LNCAP (cell line): ENCODE measurements around the gene MYF5.

Source experiments
- TF ChIP-seq, protein P1 (sequence below): fragments of 450-650 bp; IDR thresholded peaks from 2 replicates; pipeline ENCODE4 v1.5.1; 2017; ENCODE audit warnings: mild to moderate bottlenecking

The MYF5 gene

DNA sequence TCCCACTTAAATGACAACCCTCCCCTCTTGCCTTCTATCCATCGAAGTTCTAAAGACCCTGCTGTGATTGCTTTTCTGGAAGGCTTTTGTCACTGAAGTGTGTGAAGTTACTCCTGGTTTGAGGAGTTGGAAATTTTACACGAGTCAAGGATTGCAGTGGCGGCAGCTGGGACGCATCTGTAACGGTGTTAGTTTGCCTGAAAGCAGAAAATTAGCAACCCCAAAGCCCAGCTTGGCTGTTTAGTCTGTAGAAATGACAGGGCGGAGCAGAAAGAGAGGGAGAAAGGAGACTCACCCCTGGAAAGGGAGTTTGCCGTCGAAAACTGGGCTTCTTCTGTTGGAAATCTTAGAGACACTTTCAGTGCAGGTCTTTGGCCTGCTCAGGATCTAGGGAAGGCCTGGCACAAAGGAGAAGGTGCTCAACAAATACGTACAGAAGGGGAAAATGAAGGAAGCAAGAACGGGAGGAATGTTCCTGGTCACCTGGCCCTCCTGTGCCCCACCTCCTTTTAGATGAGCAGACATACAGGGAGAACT lies 931 bp upstream of the MYF5 start:
- TF ChIP-seq, protein P1, sequence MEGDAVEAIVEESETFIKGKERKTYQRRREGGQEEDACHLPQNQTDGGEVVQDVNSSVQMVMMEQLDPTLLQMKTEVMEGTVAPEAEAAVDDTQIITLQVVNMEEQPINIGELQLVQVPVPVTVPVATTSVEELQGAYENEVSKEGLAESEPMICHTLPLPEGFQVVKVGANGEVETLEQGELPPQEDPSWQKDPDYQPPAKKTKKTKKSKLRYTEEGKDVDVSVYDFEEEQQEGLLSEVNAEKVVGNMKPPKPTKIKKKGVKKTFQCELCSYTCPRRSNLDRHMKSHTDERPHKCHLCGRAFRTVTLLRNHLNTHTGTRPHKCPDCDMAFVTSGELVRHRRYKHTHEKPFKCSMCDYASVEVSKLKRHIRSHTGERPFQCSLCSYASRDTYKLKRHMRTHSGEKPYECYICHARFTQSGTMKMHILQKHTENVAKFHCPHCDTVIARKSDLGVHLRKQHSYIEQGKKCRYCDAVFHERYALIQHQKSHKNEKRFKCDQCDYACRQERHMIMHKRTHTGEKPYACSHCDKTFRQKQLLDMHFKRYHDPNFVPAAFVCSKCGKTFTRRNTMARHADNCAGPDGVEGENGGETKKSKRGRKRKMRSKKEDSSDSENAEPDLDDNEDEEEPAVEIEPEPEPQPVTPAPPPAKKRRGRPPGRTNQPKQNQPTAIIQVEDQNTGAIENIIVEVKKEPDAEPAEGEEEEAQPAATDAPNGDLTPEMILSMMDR, result no peak

DNA sequence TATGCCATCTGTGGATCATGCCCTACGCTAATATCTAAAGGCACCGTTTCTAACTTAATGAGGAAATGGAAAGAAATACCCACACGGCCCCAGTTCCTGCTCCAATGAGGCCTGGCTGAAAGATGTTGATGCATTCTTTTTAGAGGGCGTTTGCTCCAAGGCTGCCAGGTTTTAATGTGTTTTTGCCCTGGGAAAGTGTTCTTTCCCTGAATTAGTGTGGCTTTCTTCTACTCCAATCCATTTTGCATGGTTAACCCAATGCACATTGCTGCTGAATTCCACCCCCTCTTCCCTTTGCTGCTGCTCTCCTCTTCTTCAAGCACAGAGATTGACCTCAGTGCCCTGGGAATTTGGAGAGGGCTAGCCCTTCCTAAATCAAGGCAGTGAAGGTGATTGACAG lies 1.1 kb downstream of the MYF5 start:
- TF ChIP-seq, protein P1, result no peak

DNA sequence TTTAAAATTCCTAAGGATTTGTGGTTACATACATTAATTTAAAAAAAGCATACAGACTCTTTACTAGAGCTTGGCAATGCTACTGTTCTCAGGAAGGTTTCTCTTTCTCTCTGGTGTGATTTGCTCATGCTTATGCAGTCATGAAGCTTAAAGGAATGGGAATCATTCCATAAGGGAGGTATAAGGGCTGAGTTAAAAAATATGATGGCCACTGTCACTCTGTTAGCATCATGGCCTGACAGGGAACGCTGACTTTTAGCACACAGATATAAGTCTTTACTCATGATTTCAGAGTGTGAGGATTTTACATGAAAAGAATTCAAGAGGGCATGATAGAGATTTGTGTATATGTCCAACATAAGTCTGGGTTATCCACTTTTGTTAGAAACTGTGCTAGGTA lies 3.8 kb downstream of the MYF5 start:
- TF ChIP-seq, protein P1, result no peak

DNA sequence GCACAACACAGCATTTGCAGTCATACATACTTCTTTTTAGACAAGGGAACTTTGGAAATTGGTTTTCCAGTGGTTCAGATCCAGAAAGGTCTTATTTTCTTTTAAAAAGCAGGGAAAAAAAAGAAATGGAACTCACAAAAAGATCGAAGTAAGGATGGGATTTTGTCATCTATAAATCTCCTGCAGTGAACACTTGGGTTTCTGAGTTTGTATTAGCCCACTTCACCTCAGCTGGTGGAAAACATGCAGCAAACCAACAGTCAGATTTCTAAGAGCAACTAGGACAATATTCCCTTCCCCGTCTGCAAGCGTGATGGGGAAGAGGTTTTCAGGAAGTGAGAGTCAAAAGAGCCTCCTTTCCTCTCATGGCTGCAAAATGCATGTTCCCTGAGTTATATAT lies 4.6 kb downstream of the MYF5 start:
- TF ChIP-seq, protein P1, result no peak

DNA sequence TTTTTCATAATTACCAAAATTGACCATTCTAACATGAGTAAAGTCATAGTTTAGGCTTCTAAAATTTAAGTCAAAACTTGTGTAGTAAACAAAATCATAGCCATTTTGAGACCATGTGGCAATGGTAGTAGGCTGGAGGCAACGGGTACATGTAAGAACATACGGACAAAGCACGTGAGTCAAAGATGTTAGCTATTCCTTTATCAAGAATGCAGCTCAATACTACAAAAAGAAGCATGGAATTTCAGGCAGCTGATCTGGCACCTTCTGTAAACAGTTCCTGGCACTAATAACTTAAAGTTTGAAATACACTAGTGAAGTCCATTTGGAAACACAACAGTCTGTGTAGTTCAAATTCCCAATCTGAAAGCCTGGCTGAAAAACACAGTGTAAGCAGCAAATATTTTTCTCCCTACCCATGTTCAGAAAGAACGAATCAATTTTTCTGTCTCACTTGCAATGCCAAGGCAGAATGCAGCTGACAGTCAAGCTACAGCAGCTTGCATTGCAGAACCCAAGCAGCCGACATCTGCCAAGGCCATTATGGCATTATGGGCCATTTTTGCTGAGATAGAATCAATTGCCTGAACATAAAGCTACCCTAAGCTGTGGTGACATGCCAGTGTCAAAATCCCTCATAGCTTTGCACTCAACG lies 29.3 kb downstream of the MYF5 start:
- TF ChIP-seq, protein P1, result no peak

DNA sequence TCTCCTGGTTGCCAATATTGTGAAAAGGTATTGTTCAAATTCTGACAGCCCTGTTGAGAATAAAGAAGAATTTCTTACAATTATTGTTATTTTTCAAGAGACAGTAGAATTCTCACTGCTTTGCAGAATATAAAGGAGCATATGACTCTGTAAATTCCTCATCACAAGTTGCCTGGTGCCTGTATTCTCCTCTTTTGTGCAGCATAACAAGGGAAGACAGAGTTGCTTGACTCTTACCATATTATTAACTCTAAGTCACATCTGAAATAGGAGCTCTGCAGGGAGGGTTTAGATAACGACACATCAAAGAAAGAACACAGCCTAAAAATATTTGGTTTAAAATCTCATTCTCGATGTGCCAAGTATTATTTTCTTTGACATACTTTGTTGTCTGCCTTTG lies 31.1 kb downstream of the MYF5 start:
- TF ChIP-seq, protein P1, result no peak

DNA sequence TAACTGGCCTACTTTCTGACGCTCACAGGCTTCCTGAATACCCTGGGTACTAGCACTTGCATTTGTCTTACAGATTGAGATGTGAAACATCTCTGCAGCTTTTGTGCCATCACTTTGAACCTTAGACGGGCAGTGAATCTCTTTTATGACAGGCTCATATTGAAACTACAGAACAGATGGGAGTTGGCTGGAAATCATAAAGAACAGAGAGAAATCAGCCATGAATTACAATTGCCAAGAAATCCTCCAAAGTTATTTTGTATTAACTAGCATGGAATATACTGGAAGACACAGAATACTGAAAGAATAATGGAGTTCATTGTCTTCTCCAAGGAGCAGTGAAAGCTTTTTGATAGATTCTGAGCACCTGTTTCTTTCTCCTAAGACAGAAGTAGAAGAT lies 32.7 kb downstream of the MYF5 start:
- TF ChIP-seq, protein P1, result no peak

DNA sequence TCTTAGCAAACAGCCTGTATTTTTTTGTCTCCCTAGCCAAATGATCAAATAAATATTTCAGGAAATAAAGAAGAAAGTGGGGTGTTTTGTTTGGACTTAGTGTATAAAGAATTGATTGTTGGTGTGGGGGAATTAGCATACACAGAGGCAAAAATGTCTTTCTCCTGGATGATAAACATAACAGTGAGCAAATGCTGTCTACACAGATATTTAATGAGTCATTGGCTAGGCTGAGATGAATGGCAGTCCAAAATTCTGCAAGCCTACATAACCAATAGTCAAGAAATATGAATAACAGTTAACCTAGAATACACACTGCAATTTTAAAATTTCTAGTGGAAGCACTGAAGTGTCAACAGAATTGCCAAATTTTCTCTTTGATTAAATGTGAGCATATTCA lies 35.8 kb downstream of the MYF5 start:
- TF ChIP-seq, protein P1, result no peak
